ENCODE results near the gene SLAMF8.

The SLAMF8 gene

DNA sequence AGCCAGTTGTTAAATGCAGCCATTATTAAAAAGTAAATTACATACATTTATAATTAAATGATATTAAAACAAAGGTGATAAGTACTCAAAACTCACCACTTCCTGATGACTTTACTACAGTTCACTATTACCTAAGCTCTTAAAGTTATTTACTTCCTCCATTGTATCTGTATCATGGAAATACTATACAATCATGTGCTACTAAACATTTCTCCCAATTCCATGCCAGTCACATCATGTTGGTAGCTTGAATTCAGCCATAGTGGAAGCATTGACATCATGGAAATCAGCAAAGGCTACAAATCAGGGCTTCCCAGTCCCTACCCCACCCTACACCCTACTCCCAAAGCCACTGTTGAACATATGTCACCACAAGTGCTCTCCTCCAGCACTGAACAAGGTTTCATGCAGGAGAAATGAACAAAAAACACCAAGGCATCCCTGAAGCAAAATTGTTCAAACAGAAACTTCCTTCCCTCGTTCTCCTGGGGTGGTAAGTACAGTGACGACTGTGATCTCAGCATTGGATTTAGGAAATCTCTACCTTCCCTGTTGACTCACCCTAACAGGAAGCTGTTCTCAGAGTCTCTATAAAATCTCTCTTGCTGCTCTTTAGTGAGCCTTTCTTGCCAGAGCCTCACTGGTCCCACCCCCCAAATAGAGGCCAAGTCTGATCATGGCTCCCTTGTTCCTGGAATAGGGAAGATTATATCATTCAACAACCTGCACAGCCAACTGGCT is 23.1 kb downstream of the SLAMF8 start:
- DNase-seq, result no peak

DNA sequence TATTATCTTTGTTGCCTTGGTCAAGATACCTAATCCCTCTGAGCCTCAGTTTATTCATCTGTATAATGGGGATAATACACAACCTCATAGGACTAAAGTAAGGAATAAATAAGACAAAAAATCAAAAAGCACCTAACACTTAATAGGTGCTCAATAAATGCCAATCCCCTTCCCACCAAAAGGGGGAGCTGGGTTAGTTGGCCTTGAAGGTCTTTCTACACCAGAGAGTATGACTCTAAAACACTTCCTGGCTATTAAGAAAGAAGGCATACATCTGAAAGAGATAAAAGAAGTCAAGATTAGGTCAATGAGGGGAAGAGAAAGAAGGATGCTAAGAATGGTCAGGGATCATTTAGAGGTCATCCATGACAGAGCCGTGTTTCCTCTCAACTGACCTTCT is 24.7 kb downstream of the SLAMF8 start:
- DNase-seq, result no peak

DNA sequence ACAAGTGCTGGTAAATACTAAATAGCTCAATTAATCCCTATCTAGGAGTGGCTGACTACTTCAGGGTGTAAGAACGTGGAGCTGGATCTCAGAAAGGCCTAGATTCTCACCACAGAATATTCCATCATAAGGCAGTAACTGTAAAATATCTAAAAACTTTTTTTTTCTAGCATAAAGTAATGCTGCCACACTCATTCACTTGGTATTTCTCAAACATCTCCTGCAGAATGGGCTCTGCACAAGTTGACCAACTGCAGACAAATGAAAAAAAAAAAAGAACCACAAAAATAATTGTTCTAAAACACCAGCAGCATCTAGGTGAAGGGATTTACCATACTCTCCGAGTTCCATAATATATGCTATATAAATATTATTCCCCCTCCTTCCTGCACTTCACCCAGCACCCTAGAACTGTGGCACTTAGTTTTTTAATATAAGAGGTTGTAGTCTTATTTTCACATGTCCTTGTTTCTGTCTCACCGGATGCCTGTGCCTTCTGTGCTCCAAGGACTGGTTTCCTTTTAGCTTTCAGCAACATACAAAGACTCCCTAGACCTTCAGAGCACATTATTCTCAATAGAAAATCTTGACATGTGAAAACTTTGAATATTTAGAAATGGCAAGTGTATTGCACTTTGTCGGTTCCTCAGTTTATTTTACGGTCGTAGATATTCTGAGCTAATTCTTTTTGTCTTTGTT is 26.9 kb downstream of the SLAMF8 start:
- DNase-seq, result no peak

DNA sequence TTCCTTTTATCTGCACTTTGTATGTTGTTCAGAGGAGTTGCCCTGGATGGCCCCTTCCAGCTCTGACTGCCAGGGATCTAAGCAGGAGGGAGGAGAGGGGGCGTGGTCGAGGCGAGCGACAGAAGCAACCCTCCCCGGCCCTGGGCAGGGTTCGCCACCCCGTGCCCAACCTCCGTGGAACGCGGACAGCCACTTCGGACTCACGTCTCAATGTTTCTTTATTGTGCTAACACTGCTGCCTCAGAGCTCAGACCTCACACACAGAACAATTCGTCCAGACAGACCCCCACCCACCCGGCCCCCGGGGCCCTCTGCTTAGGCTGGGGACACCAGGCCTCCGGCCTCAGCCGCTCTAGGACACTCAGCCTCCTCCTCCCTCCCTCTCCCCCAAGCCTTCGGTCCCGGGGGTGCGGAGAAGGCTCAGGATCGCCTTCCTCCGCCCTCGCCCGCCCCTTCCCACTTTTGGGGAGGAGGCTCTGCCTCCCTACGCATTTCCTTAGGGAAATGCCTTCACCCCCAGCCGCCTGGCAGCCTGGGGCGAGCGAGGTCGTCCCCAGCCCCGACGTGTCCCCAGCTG is 27.5 kb downstream of the SLAMF8 start:
- DNase-seq, result peak in 1 of 2 experiments; percentile 21

DNA sequence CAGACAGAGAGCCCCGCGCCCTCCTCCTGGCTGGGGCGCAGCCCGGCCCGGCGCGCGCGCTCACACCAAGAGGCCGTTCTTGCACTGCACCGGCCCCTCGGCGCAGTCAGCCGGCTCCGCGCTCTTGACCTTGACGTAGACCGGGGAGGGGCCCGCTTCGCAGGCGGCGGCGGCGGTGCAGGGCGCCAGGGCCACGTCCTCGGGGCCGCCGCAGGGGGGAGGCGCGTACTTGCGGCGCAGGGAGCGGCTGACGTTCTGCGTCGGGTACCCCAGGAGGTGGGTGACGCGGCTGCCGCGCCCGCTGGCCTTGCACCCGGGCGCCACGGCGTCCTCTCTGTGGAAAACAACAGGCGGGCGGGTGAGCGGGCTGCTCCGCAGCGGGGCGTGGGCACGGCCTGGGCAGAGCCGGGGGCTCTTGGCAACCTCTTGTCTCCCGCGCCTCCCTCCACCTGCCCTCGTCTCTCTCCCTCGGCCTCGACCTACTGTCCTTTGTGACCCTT is 28.1 kb downstream of the SLAMF8 start:
- DNase-seq, result peak; percentile 56 to 71

DNA sequence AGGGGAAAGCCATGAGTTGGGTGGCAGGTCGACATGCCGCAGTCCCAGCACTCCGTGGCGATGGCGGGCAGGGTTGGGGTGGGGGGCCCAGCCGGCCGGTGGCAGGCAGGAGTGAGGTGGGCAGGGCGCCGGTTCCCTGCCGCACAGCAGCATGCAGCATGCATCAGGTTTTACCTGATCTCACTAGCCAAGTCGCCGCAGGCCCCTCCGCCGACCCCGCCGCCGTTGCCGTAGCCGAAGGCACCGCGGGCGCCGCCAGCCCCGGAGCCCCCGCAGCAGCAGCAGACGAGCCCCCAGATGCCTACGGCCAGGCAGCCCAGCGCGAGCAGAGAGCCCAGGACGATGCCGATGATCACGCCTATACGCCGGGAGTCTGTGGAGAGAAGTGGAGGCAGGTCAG is 29.0 kb downstream of the SLAMF8 start:
- no peak for DNase-seq

DNA sequence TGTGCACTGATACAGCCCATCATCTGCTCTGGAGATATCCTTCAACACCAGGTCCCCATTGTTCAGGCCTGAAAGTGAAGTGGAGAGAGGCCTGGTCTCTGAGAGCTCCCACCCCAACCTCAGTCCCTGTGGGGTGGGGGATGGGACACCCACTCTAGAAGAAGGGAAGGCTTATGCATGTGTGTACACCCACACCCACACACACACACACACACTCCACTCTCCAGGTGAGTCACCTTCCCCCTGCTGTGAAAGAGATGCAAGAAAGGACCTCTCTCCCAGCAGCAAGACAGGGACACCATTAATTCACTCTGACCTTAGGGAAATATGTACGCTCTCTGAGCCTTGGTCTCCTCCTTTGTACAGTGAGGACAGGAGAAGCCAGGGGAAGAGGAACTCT is 29.9 kb downstream of the SLAMF8 start:
- DNase-seq, result no peak

DNA sequence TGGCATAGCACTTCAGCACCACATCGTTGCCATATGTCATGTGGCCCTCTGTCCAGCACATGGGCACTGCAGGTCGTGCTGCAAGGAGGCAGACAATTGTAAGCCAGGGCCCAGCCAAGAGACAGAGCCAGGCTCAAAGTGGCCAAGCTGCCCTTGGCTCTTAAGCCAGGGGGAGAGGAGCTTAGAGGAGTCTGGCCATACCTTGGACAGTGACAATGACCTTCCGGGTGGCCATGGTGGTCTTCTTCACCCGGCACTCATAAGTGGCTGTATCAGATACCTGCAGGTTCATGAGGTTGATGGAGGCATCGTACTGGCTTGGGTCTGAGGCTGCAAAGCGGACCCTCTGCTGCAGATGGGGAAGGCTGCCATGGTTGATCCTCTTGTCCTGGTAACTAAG is 31.2 kb downstream of the SLAMF8 start:
- no peak for DNase-seq

DNA sequence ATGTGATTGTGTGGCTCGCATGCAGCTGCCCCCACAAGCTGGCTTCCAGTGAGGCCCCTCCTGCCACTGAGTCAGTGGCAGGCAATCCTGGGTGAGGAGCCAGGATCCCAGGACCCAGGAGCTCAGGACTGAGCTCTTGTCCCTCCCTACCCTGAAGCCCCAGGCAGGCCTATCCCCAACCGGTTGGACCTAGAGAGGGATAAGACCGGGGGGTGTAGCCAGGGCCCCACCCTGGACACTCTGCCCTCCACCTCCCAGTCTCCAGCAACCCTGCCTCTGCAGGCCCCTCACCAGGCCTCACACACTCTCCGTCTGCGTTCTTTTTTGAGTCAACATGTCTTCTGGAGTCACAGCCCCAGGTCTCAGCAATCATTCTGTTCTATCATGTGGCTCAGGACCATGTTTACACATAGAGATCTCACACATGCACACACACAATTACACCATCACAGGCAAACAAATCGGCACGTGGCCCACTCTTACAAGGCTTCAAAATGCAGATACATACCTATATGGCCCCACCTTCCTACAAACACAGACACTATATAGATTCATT is 33.2 kb downstream of the SLAMF8 start:
- no peak for DNase-seq

DNA sequence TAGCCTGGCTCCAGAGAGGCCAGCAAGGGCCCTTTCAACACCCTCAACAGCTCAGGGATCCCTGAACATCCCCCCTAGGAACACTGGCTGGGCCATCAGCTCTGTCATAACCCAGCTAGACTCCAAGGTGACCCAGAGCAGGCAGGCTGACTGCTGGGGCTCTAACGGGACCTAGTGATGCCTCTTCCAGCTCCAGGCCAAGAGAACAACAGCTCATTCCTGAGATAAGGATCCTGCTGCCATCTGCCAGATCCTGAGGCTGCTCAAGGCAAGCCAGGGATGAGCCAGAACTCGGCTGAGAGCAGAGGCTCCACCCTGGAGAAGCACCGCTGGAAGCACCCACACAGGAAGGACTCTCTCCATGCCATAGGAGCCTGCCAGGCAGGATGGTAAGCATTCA is 33.8 kb downstream of the SLAMF8 start:
- no peak for DNase-seq

DNA sequence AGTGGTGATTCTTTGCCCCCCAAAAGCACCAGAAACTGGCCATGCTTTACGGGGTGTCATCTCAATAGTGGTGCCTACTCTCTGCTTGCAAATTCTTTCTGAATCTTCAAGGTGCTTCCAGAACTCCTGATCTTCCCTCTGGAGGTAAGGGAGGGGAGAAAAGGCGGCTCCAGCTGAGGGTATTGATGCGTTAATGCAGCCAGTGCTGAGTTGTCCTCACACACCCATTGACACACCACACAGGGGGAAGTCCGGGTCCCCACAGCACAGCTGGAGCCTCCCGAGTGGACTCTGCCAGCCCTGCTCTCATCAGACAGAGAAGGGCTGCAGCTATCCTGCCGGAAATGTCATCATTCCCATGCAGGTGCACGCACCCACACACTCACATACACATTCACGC is 34.5 kb downstream of the SLAMF8 start:
- DNase-seq, result no peak

DNA sequence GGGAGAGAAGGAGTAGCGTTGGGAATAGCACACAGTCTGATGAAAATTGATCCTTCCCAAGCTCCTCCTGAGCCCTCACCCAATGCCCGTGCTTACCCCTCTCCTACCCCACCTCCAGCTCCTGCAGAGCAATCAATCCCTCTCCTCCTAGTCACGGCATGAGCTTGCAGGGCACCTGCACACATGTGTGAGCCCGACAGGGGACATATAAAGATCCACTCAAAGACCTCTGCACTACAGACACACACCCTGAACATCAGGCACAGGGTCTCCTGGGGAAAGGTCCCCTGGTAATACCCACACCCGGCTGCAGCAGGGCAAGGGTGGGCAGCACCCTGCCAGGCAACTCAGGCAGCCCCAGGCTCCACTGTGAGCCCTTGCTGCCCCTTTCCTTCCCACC is 35.4 kb downstream of the SLAMF8 start:
- DNase-seq, result no peak

DNA sequence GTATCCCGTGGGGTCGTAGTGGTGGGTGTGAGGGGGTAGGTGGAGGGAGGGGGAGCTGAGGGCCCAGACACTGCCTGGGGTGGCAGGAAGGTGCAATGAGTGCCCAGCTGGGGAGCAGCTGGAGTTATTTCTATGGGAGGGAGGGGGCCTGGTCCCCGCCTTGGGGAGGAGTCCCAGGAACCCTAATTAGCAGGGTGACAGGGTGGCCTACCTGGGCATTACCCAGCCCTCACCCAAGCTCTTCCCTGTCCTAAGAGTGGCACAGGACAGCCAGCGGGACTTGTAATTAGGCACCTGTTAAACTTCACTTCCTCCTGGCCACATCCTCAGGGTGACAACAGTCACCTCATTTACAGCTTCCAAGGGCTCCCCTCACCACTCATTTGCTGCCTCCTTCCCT is 35.9 kb downstream of the SLAMF8 start, which contains the start of gene VSIG8:
Gene VSIG8, minus strand, starts transcription at position 101 of the 400 bp plus-strand sequence. CDS start 136 bp downstream, outside the sequence.
- no peak for DNase-seq

DNA sequence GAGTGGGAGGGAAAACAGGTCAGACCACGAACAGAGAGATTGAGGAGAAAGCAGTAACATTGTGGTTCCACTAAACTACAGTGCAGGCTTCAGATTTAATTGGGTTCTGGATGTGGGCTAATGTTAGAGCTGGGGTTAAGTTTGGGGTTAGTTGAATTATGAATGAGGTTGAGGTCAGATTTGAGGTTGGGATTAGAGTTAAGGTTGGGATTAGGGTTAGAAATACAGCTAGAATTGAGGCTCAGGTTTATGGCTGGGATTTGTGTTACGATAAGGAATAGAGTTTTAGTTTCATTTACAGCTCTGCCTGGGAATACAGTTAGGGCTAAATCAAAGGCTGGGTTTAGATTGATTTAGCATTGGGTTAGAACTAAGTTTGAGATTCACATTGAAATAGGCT is 37.6 kb downstream of the SLAMF8 start:
- DNase-seq, result no peak

DNA sequence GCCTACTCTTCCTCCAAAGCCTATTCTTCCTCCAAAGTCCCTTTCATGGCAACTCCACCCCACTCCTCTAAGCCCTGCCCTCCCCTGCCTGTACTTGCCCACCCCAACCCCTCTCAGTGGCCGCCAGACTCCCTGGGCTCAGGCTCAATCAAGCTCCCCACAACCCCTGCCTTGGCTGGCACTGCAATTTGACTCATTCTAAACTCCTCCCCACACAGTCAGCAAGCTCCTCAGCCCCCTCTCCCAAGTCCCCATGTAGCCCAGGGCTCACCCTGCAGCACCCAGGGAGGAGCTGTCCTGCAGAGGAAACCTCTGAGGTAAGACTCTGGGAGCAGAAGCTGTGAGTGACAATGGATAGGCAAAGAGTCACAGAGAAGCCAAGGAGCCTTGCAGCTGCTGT is 39.4 kb downstream of the SLAMF8 start:
- DNase-seq, result no peak

DNA sequence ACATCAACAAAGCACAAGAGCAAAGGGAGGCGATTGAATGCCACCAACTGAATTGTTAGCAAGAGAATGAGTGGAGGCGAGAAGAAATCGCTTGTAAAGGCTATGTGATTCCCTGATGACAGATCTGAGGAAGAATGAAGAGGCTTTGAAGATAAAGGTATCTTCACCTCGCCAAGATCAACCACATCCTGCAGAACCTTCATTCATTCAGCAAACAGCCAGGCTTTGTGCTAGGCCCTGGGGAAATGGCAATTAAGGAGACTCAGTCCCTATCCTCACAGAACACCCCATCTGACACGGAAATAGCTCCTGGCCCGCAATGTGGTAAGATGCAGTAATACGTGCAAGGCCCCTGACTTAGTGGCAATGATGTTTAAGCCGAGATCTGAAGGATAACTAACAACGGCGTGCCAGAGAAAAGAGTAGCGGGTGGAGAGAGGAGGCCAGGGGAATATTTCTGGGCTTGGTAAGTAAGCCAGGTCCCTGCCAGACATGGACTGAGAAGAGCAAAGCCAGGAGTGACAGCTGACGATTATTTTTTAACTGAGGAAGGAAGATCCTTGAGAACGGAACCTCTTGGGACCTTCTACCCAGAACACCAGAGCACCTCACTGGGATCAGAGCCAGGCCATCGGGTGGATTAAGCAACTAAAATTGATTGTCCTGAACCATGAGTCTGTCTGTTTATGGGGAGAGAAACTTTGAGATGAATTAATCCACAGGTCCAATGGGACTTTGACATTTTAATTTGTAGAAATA is 40.4 kb downstream of the SLAMF8 start:
- DNase-seq, result no peak

DNA sequence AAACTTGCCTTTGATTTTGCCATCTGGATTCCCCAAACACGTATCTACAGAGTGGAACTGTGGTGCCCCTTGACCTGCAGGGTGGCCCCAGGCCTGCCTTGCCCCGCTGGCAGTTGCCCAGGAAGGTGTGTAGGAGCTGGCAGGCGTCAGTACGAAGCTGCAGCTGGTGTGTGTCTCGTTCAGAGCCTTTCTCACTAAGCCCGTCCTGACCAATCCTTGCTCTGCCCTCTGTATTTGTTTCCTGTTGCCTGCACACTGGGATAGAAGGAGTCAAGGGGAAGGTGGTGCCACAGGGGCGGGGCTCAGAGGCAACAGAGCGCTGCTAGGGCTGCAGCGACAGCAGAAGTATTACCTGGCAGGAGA is 41.0 kb downstream of the SLAMF8 start:
- no peak for DNase-seq

DNA sequence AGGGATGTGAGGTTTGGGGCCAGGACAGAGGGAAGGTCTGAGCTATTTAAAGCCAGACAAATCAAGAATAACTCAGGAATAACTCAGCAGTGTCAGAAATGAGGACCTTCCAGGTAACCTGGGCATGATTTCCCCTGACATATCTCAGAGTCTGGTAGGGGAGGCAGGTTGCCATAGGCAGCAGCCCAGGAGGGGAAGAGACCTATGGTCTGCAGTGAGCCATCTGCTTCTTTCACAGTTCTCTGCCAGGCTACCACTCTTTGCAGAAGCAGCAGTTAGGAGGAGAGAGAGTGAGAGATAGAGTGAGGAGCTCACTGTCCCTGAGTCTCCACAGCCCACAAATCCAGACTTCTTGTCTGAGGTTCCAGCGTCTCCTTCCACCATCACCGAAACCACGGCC is 42.1 kb downstream of the SLAMF8 start:
- no peak for DNase-seq

DNA sequence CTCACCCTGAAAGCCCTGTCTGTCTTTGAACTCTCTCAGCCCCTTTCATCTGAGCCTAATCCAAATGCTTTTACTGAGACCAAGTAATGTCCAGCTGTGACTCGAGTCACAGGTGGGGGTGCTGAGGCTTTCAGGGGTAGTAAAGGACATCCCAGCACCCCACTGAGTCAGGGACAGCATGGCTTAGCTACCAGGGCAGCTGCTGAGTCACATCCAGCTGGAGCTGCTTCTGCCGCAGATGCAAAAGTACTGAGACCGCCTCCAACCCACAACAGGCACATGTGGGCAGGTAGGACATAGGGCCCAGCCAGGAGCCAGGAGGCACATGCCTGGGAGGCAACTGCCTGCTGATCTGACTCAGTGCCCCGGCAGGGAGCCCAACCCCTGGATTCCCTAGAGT is 42.5 kb downstream of the SLAMF8 start:
- no peak for DNase-seq

DNA sequence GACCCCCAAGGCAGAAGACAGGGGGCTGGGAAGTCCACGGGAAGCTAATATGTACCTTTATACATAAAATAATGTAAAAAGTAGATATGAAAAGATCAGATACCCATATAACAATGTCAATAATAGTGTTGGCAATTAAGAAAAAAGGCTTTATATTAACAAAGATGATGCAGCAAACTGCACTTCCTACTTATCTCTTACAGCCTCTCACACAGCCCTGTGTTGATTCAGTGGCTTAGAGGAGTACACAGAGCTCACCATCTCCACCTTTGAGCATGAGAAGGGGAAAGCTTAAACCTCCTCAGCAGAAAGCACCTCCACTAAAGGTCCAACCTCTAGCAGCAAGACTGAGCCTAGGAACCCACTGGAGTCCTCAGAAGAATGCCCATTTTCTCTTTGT is 42.9 kb downstream of the SLAMF8 start:
- no peak for DNase-seq

DNA sequence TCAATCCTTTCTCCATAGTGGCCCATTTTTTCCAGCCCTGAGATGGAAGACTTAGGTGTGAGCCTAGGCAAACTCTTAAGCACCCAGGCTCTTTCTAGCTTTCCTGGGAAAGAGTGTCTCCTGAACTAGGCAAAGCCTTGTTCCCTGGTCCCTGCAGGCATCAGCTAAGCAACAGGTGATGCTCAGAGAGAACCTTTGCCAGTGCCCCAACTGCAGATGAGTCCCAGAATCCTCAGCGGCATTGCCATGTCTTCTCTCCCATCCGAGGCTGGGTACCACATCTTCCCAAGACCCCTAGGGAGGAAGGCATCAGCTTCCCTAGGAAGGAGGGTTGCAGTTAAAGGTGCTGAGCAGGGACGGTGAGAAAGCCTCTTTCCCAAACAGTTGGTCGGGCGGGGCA is 44.0 kb downstream of the SLAMF8 start:
- no peak for DNase-seq

DNA sequence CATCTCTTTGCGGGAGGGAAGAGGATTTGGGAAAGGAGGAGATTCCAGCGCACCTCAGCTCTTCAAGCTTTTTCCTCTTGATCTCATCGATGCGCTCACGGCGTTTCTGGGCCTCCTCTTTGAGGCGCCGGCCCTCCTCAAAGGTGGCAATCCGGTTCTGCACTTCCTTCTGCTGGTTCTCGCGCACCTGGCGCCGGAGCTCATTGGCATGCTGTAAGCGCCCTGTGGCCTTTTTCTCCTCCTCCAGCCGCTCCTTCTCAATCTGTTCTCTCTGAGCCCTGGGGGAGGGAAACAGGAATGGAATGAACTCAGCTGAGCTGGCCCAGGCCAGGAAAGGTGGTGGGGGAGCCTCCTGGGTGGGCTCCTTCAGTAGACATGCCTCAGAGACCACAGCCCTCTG is 46.2 kb downstream of the SLAMF8 start:
- DNase-seq, result no peak

DNA sequence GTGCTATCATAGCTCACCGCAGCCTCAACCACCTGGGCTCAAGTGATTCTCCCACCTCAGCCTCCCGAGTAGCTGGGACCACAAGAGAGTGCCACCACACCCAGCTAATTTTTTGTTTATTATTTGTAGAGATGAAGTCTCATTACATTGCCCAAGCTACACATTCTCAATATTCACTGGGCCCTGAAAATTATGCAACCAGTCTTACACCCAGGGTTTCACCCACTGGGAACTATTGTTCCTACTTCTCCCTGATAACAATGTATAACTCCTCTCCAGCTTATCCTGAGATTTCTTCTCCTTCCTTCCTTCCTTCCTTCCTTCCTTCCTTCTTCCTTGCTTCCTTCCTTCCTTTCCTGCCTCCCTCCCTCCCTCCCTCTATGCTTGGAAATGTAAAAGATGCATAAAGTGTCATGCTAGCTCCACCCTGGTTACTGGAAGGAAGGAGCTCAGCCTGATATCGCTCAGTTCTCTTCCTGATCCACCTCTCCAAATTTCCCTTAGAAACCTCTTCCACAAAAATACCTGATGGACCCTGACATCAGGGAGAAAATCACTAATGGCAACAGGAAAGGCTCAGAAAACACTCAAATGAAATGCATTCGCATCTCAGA is 47.0 kb downstream of the SLAMF8 start:
- no peak for DNase-seq
